ENCODE results near the gene BASP1.
"Not testable (repeated sequence)": the region's sequence is repeated elsewhere in the genome, so short reads cannot be mapped to it uniquely, and the experiment has no call there.

BASP1 gene

GRCh38 chr5:17191574-17191973 lies 25.9 kb upstream of the BASP1 start:
- not testable (repeated sequence) for DNase-seq

GRCh38 chr5:17192191-17192590 lies 25.2 kb upstream of the BASP1 start:
- no peak for DNase-seq

- no peak for DNase-seq
These were observed 21.4 kb upstream of the BASP1 start for GRCh38 chr5:17196024-17196423.

- DNase-seq, result no peak
These were observed 20.7 kb upstream of the BASP1 start for GRCh38 chr5:17196697-17197096.

GRCh38 chr5:17203329-17204132 lies 13.9 kb upstream of the BASP1 start:
- DNase-seq, result no peak

GRCh38 chr5:17204133-17204489 lies 13.3 kb upstream of the BASP1 start:
- DNase-seq, result no peak

- no peak for DNase-seq
These were observed 11.4 kb upstream of the BASP1 start for GRCh38 chr5:17206021-17206420.

- no peak for DNase-seq
These were observed 5.2 kb upstream of the BASP1 start for GRCh38 chr5:17212191-17212590.

GRCh38 chr5:17212996-17213395 lies 4.4 kb upstream of the BASP1 start:
- no peak for DNase-seq

- no peak for DNase-seq
These were observed 3.5 kb upstream of the BASP1 start for GRCh38 chr5:17213938-17214337.

GRCh38 chr5:17214893-17215292 lies 2.5 kb upstream of the BASP1 start:
- no peak for DNase-seq

- no peak for DNase-seq
These were observed 2.1 kb upstream of the BASP1 start for GRCh38 chr5:17215361-17215760.

- DNase-seq, result peak; percentile 60
These were observed 1.1 kb upstream of the BASP1 start for GRCh38 chr5:17216176-17216973.

GRCh38 chr5:17216974-17217492 lies 398 bp upstream of the BASP1 start:
- no peak for DNase-seq

GRCh38 chr5:17218353-17219005 lies 1.0 kb downstream of the BASP1 start:
- DNase-seq, result peak; percentile 4

- DNase-seq, result no peak
These were observed 1.6 kb downstream of the BASP1 start for GRCh38 chr5:17219006-17219422.

- DNase-seq, result no peak
These were observed 2.0 kb downstream of the BASP1 start for GRCh38 chr5:17219469-17219868.

- DNase-seq, result no peak
These were observed 2.6 kb downstream of the BASP1 start for GRCh38 chr5:17219992-17220391.

- DNase-seq, result no peak
These were observed 3.0 kb downstream of the BASP1 start for GRCh38 chr5:17220469-17220868.

GRCh38 chr5:17221843-17222636 lies 4.6 kb downstream of the BASP1 start:
- DNase-seq, result no peak

- no peak for DNase-seq
These were observed 5.2 kb downstream of the BASP1 start for GRCh38 chr5:17222664-17223063.

GRCh38 chr5:17223367-17224185 lies 6.1 kb downstream of the BASP1 start:
- DNase-seq, result no peak

Data from CD4-positive, alpha-beta T cell treated with Interleukin-6 for 4 hours (primary cell).